ENCODE results near the gene YKT6. TPM values are rescaled to one million over a fixed set of nuclear protein-coding genes. Genes with fewer than 3 reads are reported as not detected.

YKT6 gene
- polyA plus RNA-seq, 1 donor (not counting 4 experiments of a cell fraction or from before 2014, with no cell fraction given): 148 TPM

DNA sequence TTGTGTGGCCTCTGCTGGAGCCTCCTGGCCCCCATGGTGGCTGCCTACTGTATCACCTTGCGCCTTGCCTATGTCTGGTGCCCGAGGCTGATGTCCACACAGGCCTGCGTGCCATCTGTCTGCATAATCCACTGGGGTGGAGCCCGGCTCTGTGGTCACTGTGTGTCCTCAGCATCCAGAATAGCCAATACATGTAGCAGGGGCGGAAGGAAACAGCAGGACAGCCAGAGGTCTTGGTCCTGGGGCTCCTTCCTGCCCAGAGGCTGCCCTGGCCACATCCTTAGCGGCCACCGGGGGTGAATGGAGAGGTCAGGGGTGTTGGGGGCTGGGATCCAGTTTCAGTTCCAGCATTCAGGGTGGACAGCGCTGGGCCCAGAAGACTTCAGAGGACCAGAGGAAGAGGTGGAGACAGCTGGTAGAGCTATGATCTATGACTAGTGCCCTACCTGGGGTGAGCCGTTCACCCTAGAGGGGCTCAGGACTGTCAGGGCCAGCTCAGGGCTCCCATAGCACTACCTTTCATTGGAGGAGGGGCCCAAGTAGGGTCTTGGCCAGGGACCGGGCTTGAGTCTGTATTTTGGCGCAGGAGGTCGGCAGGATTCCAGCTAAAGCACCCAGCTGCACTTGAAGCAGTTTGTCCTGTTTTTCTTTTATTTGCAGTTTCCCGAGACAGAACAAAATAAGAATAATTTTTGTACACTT is 15.9 kb downstream of the YKT6 start:
- TF ChIP-seq EZH2 (IDR thresholded peaks at IDR 0.05; ENCODE audit: low read length): no peak
- TF ChIP-seq, protein P1, sequence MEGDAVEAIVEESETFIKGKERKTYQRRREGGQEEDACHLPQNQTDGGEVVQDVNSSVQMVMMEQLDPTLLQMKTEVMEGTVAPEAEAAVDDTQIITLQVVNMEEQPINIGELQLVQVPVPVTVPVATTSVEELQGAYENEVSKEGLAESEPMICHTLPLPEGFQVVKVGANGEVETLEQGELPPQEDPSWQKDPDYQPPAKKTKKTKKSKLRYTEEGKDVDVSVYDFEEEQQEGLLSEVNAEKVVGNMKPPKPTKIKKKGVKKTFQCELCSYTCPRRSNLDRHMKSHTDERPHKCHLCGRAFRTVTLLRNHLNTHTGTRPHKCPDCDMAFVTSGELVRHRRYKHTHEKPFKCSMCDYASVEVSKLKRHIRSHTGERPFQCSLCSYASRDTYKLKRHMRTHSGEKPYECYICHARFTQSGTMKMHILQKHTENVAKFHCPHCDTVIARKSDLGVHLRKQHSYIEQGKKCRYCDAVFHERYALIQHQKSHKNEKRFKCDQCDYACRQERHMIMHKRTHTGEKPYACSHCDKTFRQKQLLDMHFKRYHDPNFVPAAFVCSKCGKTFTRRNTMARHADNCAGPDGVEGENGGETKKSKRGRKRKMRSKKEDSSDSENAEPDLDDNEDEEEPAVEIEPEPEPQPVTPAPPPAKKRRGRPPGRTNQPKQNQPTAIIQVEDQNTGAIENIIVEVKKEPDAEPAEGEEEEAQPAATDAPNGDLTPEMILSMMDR (optimal IDR thresholded peaks at IDR 0.05 in 1 of 3, IDR thresholded peaks at IDR 0.05 in 1 of 3, conservative IDR thresholded peaks at IDR 0.05 in 1 of 3; ENCODE audit: extremely low read depth in 1 of 3, insufficient read depth in 2 of 3, low read length in 3 of 3): no peak
- no peak overlapping the region for H3K4me3 ChIP-seq (ENCODE audit: control insufficient read depth in 2 of 3, extremely low read depth in 1 of 3, insufficient read depth in 2 of 3, low read depth in 1 of 3, low read length in 3 of 3)
- H3K9me3 ChIP-seq (ENCODE audit: control insufficient read depth, low read depth, low read length): no peaks in the 10 kb centered on the region
- no peaks in the 10 kb centered on the region for H3K4me1 ChIP-seq (ENCODE audit: control insufficient read depth, extremely low read depth, insufficient read depth, low read length)
- FAIRE-seq (no peak), DNase-seq (ENCODE audit: low read depth, low spot score) (no peak)
- no peak overlapping the region for H2AFZ ChIP-seq (ENCODE audit: control insufficient read depth, low read length)
- dilution Hi-C loops (cut with MboI; ENCODE audit: extremely low pct_ligation_motif_present, low sequenced_read_pairs): no loop called here
- H3K27ac ChIP-seq (ENCODE audit: control insufficient read depth, insufficient read depth, low read length): no peak overlapping the region
- no peak overlapping the region for H3K4me2 ChIP-seq (ENCODE audit: control insufficient read depth, extremely low read depth, insufficient read depth, low read depth, low read length)
- H3K9ac ChIP-seq (ENCODE audit: control insufficient read depth, extremely low read depth, insufficient read depth, low read length): no peak overlapping the region
- H3K27me3 ChIP-seq (ENCODE audit: control insufficient read depth, extremely low read depth, insufficient read depth, low read length): no peaks in the 10 kb centered on the region
- peaks cover 4 to 16% of the 10 kb centered on the region in 2 experiments for H3K36me3 ChIP-seq (ENCODE audit: control insufficient read depth in 2 of 2, extremely low read depth in 1 of 2, insufficient read depth in 2 of 2, low read length in 2 of 2)
- no peaks in the 10 kb centered on the region for H3K9me1 ChIP-seq (ENCODE audit: control insufficient read depth, extremely low read depth, insufficient read depth, low read length)
- no peaks in the 10 kb centered on the region for H3K79me2 ChIP-seq (ENCODE audit: control insufficient read depth, insufficient read depth, low read length)
- no peaks in the 10 kb centered on the region for H4K20me1 ChIP-seq (ENCODE audit: control insufficient read depth, extremely low read depth, insufficient read depth, low read length)

DNA sequence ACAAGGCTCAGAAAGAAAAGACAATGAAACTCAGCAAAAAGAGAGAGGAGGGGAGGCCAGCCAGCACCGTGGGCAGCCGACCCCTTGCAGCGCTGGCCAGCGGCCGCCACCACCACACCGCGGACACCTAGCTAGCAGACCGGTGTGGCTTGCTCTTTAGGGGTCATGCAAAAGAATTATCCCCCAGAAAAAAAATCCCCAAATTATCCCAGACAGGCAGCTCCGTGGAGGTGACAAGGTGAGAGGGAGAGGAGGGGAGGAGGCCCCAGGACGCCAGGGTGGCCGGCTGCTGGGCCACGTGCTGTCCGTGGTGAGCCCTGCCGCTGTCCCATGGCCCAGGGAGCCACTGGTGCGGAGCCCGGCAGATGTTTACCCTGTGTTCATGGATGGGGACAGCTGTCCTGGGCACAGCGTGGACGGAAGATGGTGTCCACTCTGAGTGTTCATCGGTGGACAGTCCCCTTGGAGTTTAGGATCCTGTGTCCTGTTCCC is 16.5 kb downstream of the YKT6 start:
- FAIRE-seq: no peak
- H3K27ac ChIP-seq (ENCODE audit: control insufficient read depth, insufficient read depth, low read length): no peak overlapping the region
- H3K4me2 ChIP-seq (ENCODE audit: control insufficient read depth, extremely low read depth, insufficient read depth, low read depth, low read length): no peak overlapping the region
- no peak overlapping the region for H2AFZ ChIP-seq (ENCODE audit: control insufficient read depth, low read length)
- H3K9me3 ChIP-seq (ENCODE audit: control insufficient read depth, low read depth, low read length): no peaks in the 10 kb centered on the region
- H3K36me3 ChIP-seq (ENCODE audit: control insufficient read depth in 2 of 2, extremely low read depth in 1 of 2, insufficient read depth in 2 of 2, low read length in 2 of 2): peaks cover 2 to 12% of the 10 kb centered on the region in 2 experiments
- H3K4me1 ChIP-seq (ENCODE audit: control insufficient read depth, extremely low read depth, insufficient read depth, low read length): no peaks in the 10 kb centered on the region
- dilution Hi-C loops (cut with MboI; ENCODE audit: extremely low pct_ligation_motif_present, low sequenced_read_pairs): no loop called here
- H3K9ac ChIP-seq (ENCODE audit: control insufficient read depth, extremely low read depth, insufficient read depth, low read length): no peak overlapping the region
- no peaks in the 10 kb centered on the region for H3K79me2 ChIP-seq (ENCODE audit: control insufficient read depth, insufficient read depth, low read length)
- no peak overlapping the region for H3K4me3 ChIP-seq (ENCODE audit: control insufficient read depth in 2 of 3, extremely low read depth in 1 of 3, insufficient read depth in 2 of 3, low read depth in 1 of 3, low read length in 3 of 3)
- no peak for TF ChIP-seq EZH2 (IDR thresholded peaks at IDR 0.05; ENCODE audit: low read length)
- TF ChIP-seq, protein P1 (optimal IDR thresholded peaks at IDR 0.05 in 1 of 3, IDR thresholded peaks at IDR 0.05 in 1 of 3, conservative IDR thresholded peaks at IDR 0.05 in 1 of 3; ENCODE audit: extremely low read depth in 1 of 3, insufficient read depth in 2 of 3, low read length in 3 of 3): no peak
- no peaks in the 10 kb centered on the region for H3K27me3 ChIP-seq (ENCODE audit: control insufficient read depth, extremely low read depth, insufficient read depth, low read length)
- H4K20me1 ChIP-seq (ENCODE audit: control insufficient read depth, extremely low read depth, insufficient read depth, low read length): no peaks in the 10 kb centered on the region
- H3K9me1 ChIP-seq (ENCODE audit: control insufficient read depth, extremely low read depth, insufficient read depth, low read length): no peaks in the 10 kb centered on the region
- no peak for DNase-seq (ENCODE audit: low read depth, low spot score)

All from keratinocyte (primary cell).